BJ (cell line): ENCODE measurements around the gene UBE2H. TPM values are rescaled to one million over a fixed set of nuclear protein-coding genes. Genes with fewer than 3 reads are reported as not detected.
"Not testable (repeated sequence)": the region's sequence is repeated elsewhere in the genome, so short reads cannot be mapped to it uniquely, and the experiment has no call there.

ENCODE experiments used
- CTCF ChIA-PET: fragments of 350-600 bp; formaldehyde crosslinking; extraction: SDS; loops from one replicate; lab custom pipeline; 2021; ENCODE audit warnings: antibody characterized with exemption, inconsistent platforms; lab: Yijun Ruan, JAX
- POLR2A ChIA-PET: fragments of 300-600 bp; sonication (Branson Sonifier 250); formaldehyde crosslinking; extraction: SDS; loops from one replicate; lab custom pipeline; 2021; ENCODE audit warnings: antibody characterized with exemption; lab: Charles Lee
- DNase-seq: peaks from one replicate; pipeline ENCODE4 v3.0.0-alpha.2; 2011; ENCODE audit warnings: low read depth
- H3K27me3 ChIP-seq: 2 replicates; pipeline ENCODE4 v1.6.0; 2011; ENCODE audit warnings: low read length; ENCODE audit not compliant: control insufficient read depth, insufficient read depth
- H3K36me3 ChIP-seq: 2 replicates; pipeline ENCODE4 v1.5.1; 2011; ENCODE audit warnings: low read length; ENCODE audit not compliant: control insufficient read depth, insufficient read depth
- H3K4me3 ChIP-seq: 2 replicates; pipeline ENCODE4 v1.5.1; 2011; ENCODE audit warnings: low read depth, mild to moderate bottlenecking, control low read depth, low read length
- polyA plus RNA-seq: library from polyadenylated mRNA; depleted of rRNA; stranded (reverse); fragments of >200 nt; gene quantifications from 2 replicates; pipeline ENCODE4 v1.2.3, GENCODE V29; 2011
- TF ChIP-seq, protein P1 (sequence below): IDR thresholded peaks from 2 replicates; pipeline ENCODE4 v1.5.1; 2011; ENCODE audit warnings: low read depth, mild to moderate bottlenecking, control low read depth, inconsistent platforms, low read length, moderate library complexity; ENCODE audit not compliant: insufficient read depth

UBE2H gene
- polyA plus RNA-seq, 1 experiment: 37.0 TPM

DNA sequence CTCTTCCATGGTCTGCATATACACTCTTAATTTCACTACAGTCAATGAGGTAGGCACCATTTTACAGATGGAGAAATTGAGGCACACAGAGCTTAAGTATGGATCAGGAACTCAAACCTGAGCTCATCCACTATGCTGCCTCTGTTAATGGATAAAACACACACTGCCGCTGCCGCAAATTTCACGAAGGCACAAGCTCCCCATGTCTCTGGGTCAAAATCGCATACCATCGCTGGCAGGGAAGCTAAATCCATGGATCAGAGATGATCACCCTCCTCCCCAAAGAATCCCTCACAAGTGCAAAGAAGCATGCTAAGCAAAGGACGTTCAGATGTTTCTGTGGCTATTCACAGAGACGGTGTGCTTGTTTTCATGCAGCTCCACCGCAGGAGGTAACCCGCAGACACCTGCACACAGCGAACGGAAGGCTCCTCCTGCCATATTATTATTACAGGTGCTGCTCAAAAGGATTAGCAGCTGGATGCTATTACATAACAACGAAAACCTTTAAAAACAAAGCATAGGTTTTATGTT, 109.3 kb downstream of the UBE2H start:
- ChIA-PET POLR2A (no interaction called here), CTCF (interaction anchor here (0.7 to 3.3 kb wide), 4 partner anchors 8 to 18 kb away, joined by 3 to 16 read pairs (median 4); no protein-coding TSS in a partner anchor)
- TF ChIP-seq, protein P1, sequence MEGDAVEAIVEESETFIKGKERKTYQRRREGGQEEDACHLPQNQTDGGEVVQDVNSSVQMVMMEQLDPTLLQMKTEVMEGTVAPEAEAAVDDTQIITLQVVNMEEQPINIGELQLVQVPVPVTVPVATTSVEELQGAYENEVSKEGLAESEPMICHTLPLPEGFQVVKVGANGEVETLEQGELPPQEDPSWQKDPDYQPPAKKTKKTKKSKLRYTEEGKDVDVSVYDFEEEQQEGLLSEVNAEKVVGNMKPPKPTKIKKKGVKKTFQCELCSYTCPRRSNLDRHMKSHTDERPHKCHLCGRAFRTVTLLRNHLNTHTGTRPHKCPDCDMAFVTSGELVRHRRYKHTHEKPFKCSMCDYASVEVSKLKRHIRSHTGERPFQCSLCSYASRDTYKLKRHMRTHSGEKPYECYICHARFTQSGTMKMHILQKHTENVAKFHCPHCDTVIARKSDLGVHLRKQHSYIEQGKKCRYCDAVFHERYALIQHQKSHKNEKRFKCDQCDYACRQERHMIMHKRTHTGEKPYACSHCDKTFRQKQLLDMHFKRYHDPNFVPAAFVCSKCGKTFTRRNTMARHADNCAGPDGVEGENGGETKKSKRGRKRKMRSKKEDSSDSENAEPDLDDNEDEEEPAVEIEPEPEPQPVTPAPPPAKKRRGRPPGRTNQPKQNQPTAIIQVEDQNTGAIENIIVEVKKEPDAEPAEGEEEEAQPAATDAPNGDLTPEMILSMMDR: no peak
- Histone ChIP-seq H3K4me3 (no peak overlapping the region), H3K27me3 (no peaks in the 10 kb centered on the region), H3K36me3 (peaks cover 1% of the 10 kb centered on the region; the same call in 1 of the 2 replicates)
- no peak for DNase-seq

DNA sequence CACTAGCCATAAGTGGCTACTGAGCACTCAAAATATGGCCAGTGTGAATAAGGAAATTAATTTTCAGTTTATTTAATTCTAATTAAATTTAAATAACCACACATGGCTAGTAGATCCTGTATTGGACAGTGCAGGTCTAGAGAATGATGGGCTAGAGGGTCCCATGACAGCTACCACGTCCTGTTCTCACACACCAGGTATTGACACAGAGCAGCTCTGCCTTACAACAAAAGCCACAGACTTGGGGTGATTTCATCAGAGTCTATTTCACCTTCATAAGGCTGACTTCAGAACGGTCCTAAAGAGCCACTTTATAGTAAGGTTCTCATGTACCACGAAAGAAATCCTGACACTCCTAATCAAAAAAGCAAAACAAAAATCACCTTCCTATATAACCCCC, 111.3 kb downstream of the UBE2H start:
- DNase-seq: no peak
- Histone ChIP-seq H3K4me3 (no peak overlapping the region), H3K27me3 (no peaks in the 10 kb centered on the region), H3K36me3 (peaks cover 2% of the 10 kb centered on the region)
- TF ChIP-seq, protein P1: no peak
- ChIA-PET CTCF (interaction anchor here (1.0 to 2.5 kb wide), 4 partner anchors 9 to 62 kb away, joined by 3 to 10 read pairs (median 6); no protein-coding TSS in a partner anchor), POLR2A (no interaction called here)

DNA sequence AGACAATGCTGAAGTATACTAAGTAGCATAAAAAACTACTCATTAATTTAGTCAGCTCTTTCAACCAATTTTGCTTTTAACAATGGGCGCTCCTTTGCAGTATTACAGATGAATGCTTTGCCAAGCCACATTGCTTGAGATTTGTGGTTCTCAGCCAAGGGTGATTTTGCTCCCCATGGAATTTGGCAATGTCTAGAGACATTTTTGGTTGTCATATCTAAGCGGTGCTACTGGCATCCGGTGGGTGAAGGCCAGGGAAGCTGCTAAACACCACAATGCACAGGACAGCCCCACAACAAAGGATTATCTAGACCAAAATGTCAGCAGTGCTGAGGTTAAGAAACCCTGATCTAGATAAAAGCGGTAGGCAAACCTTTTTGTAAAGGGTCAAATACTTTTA, 112.0 kb downstream of the UBE2H start:
- H3K27me3 ChIP-seq: no peaks in the 10 kb centered on the region
- ChIA-PET CTCF (interaction anchor here (1.0 to 2.5 kb wide), 4 partner anchors 11 to 168 kb away, joined by 3 to 10 read pairs (median 7); no protein-coding TSS in a partner anchor), POLR2A (no interaction called here)
- TF ChIP-seq, protein P1: no peak
- H3K36me3 ChIP-seq: peaks cover 4% of the 10 kb centered on the region
- H3K4me3 ChIP-seq: no peak overlapping the region
- DNase-seq: no peak

DNA sequence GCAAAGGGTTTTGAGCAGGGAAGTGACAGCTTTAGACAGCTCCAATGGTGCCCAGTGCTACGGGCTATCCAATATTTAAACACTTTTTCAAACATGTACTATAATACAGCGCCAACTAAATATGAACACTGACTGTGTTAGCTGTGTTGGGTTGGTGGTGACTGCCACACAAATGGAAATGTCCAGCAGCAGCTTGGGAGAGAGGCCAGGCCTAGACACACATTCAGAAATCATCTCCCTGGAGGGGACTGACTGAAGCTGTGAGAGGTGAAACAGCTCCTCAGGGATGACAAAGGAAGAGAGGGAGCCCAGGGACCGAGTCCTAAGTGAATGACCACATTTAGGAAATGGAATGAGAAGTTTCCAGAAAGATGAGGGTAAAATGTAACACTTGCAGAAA, 115.8 kb downstream of the UBE2H start:
- Histone ChIP-seq H3K27me3 (no peaks in the 10 kb centered on the region), H3K36me3 (peaks cover 5% of the 10 kb centered on the region), H3K4me3 (no peak overlapping the region)
- DNase-seq: no peak
- POLR2A ChIA-PET: interaction anchor here (0.6 kb wide), 1 partner anchor 261 kb away, joined by 4 read pairs; no protein-coding TSS in a partner anchor
- TF ChIP-seq, protein P1: no peak
- CTCF ChIA-PET: interaction anchor here (1.1 kb wide), 1 partner anchor 79 kb away, joined by 3 read pairs; no protein-coding TSS in a partner anchor

DNA sequence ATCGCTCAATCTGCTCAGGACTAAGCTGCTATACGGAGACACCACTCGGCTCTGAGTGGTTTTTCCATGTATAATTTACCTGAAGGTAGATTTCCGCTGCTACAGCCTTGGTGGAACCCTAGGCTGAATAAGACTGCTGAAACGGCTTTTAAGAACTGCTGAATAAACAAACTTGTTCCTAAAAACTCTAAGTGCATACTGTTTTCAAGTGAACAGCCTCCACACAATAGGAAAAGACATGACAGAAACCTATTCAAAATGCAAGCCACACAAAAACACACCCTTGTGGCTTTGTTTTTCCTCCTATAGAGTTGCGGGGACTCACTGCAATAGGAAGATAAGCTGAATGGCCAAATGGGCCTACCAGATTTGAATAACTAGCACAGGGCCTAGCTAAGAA, 117.2 kb downstream of the UBE2H start:
- Histone ChIP-seq H3K36me3 (peaks cover 5% of the 10 kb centered on the region), H3K27me3 (no peaks in the 10 kb centered on the region), H3K4me3 (no peak overlapping the region)
- TF ChIP-seq, protein P1: no peak
- ChIA-PET CTCF (interaction anchor here (1.2 kb wide), 1 partner anchor 123 kb away, joined by 3 read pairs; no protein-coding TSS in a partner anchor), POLR2A (no interaction called here)
- no peak for DNase-seq

DNA sequence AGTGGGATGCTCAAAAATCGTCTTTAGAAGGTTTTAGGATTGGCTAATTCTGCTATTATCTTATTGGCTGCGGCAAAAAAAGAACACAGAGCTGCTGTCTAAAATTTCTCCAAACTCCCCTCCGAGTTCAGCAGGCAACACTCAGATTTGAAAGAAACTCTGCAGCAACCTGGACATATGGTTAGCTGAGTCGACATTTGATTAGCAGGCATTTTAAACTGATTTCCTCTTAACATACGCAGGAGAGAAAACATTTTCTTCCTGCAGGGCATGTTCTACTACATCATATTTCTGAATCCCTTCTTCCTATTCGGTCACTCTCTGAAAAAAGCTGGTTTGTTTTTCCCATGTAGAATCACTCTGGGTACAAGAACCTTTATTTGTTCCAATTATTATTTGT, 119.4 kb downstream of the UBE2H start:
- CTCF ChIA-PET, DNase-seq, POLR2A ChIA-PET, H3K36me3 ChIP-seq, H3K4me3 ChIP-seq, H3K27me3 ChIP-seq: not testable (repeated sequence)
